Measurements from ENCODE around the gene BMPR2.
"Not testable (repeated sequence)": the region's sequence is repeated elsewhere in the genome, so short reads cannot be mapped to it uniquely, and the experiment has no call there.

DNA sequence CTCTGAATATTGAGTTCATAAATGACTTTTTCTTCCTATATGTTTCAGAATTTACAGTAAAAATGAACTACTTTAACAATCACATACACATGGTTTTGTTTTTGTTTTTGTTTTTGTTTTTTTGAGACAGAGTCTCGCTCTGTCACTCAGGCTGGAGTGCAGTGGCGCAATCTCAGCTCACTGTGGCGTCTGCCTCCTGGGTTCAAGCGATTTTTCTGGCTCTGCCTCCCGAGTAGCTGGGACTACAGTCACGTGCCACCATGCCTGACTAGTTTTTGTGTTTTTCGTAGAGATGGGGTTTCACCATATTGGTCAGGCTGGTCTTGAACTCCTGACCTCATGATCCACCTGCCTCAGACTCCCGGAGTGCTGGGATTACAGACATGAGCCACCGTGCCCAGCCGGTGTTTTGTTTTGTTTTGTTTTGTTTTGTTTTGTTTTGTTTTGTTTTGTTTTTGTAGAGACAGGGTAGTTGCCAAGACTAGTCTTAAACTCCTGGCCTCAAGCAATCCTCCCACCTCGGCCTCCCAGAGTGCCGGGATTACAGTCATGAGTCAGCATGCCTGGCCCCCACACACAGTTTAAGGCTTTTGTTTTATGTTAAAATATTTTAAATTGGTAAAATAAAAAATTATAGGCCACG is 170.5 kb downstream of the BMPR2 start:
- not testable (repeated sequence) for TF ChIP-seq CTCF (IDR thresholded peaks at IDR 0.05); EZH2 (IDR thresholded peaks at IDR 0.05; ENCODE audit: borderline replicate concordance, insufficient read depth, low read depth, low read length, poor library complexity, severe bottlenecking)
